ENCODE data around the gene FBXW10B.
"Not testable (repeated sequence)": the region's sequence is repeated elsewhere in the genome, so short reads cannot be mapped to it uniquely, and the experiment has no call there.

DNA sequence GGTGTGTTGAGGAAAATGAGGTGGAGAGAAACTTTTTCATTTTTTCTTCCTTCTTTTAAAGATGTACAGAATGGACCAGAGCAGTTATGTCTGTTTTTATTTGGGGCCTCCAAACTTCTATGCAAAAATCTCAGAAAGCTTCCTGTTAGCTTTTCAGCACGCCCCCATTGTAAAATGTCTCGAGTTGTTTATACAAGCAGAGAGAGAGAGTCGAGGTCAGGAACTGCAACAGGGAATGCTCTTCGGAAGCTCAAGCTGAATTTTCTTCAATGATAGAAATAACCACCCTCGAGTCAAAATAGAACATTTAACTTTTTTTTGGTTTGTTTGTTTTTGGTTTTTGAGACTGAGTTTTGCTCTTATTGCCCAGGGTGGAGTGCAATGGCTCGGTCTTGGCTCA, 3.7 kb downstream of the FBXW10B start:
- TF ChIP-seq, protein P1, sequence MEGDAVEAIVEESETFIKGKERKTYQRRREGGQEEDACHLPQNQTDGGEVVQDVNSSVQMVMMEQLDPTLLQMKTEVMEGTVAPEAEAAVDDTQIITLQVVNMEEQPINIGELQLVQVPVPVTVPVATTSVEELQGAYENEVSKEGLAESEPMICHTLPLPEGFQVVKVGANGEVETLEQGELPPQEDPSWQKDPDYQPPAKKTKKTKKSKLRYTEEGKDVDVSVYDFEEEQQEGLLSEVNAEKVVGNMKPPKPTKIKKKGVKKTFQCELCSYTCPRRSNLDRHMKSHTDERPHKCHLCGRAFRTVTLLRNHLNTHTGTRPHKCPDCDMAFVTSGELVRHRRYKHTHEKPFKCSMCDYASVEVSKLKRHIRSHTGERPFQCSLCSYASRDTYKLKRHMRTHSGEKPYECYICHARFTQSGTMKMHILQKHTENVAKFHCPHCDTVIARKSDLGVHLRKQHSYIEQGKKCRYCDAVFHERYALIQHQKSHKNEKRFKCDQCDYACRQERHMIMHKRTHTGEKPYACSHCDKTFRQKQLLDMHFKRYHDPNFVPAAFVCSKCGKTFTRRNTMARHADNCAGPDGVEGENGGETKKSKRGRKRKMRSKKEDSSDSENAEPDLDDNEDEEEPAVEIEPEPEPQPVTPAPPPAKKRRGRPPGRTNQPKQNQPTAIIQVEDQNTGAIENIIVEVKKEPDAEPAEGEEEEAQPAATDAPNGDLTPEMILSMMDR (IDR thresholded peaks at IDR 0.05), result not testable (repeated sequence)
- not testable (repeated sequence) for TF ChIP-seq EP300 (IDR thresholded peaks at IDR 0.05); FOSB (CRISPR knock-in tag; IDR thresholded peaks at IDR 0.05); RFX5 (IDR thresholded peaks at IDR 0.05); SMC3 (IDR thresholded peaks at IDR 0.05); POLR2A (IDR thresholded peaks at IDR 0.05; ENCODE audit: low read length); KDM1A (IDR thresholded peaks at IDR 0.05; ENCODE audit: low read depth); TP53 (CRISPR knock-in tag; IDR thresholded peaks at IDR 0.05); RCOR1 (IDR thresholded peaks at IDR 0.05; ENCODE audit: low read depth, low read length); POLR2AphosphoS2 (conservative IDR thresholded peaks at IDR 0.05; ENCODE audit: low read length); BHLHE40 (IDR thresholded peaks at IDR 0.05; ENCODE audit: low read depth, low read length)
- TF ChIP-seq, protein P2, sequence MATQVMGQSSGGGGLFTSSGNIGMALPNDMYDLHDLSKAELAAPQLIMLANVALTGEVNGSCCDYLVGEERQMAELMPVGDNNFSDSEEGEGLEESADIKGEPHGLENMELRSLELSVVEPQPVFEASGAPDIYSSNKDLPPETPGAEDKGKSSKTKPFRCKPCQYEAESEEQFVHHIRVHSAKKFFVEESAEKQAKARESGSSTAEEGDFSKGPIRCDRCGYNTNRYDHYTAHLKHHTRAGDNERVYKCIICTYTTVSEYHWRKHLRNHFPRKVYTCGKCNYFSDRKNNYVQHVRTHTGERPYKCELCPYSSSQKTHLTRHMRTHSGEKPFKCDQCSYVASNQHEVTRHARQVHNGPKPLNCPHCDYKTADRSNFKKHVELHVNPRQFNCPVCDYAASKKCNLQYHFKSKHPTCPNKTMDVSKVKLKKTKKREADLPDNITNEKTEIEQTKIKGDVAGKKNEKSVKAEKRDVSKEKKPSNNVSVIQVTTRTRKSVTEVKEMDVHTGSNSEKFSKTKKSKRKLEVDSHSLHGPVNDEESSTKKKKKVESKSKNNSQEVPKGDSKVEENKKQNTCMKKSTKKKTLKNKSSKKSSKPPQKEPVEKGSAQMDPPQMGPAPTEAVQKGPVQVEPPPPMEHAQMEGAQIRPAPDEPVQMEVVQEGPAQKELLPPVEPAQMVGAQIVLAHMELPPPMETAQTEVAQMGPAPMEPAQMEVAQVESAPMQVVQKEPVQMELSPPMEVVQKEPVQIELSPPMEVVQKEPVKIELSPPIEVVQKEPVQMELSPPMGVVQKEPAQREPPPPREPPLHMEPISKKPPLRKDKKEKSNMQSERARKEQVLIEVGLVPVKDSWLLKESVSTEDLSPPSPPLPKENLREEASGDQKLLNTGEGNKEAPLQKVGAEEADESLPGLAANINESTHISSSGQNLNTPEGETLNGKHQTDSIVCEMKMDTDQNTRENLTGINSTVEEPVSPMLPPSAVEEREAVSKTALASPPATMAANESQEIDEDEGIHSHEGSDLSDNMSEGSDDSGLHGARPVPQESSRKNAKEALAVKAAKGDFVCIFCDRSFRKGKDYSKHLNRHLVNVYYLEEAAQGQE (IDR thresholded peaks at IDR 0.05), result not testable (repeated sequence)
- TF ChIP-seq, protein P3, sequence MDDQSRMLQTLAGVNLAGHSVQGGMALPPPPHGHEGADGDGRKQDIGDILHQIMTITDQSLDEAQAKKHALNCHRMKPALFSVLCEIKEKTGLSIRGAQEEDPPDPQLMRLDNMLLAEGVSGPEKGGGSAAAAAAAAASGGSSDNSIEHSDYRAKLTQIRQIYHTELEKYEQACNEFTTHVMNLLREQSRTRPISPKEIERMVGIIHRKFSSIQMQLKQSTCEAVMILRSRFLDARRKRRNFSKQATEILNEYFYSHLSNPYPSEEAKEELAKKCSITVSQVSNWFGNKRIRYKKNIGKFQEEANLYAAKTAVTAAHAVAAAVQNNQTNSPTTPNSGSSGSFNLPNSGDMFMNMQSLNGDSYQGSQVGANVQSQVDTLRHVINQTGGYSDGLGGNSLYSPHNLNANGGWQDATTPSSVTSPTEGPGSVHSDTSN (IDR thresholded peaks at IDR 0.05), result not testable (repeated sequence)
